GM10847 (cell line): ENCODE measurements around the gene CYP3A7.

Source experiments
- POLR2A ChIP-seq: IDR thresholded peaks from 2 replicates; pipeline ENCODE4 v1.6.1; 2011; ENCODE audit not compliant: insufficient read length; ENCODE audit errors: extremely low read depth

CYP3A7 gene

GRCh38 chr7:99713995-99714570, 20.9 kb downstream of the CYP3A7 start:
- TF ChIP-seq POLR2A: no peak

GRCh38 chr7:99709838-99710578, 25.0 kb downstream of the CYP3A7 start:
- TF ChIP-seq POLR2A: no peak

GRCh38 chr7:99709260-99709659, 25.7 kb downstream of the CYP3A7 start:
- no peak for TF ChIP-seq POLR2A

DNA sequence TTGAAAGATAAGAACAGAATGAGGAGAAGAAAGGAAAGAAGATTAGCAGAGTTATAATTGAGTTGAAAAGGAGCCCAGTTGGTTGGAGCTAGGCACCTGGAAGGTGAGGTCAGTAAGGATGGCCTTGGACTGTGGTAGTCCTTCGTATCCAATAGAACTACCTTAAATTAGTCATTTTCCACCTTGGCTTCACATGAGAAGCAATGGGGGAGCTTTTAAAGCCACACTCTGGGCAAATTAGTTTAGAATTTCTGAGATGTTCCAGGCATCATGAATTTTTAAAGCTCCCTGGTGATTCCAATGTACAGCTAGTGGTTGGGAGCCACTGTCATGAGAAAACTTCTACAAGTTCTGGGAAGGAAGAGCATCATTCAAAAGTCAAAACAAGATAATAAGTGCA, 27.9 kb downstream of the CYP3A7 start:
- no peak for TF ChIP-seq POLR2A

DNA sequence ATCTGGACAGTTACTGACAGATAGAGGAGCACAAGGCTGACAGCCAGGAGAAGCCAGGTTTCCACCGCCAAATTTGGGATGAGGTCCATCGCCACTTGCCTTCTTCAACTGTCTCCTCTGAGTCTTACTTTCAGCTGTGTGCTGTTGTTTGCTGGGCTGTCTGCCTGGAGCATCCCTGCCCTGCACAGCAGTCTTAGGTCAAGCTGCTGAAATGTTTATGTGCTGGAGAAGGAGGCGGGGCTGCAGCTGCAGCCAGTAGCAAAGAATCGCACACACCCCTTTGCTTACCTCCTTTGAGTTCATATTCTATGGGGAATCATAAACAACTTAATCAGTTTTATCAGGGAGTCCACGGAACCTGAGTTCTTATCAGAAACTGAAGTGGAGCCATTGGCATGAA, 35.0 kb downstream of the CYP3A7 start:
- no peak for TF ChIP-seq POLR2A

DNA sequence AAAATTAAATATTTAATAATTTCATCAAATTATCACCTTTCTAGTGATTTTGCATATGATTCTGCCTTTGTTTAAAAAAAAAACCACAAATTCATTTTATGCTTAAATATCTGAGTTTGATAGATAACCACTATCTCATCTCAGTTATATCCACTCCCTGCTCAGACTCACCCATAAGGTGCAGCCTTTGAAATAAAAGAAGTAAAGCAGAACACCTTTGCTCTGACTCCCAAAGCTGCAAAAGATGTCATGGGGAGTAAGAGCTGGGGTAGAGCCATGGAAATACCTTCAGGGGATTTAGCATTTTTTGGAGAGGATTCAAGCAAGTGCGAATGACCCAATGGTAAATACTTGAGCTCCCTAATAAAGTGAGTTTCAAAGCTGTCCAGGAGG, 40.1 kb downstream of the CYP3A7 start:
- no peak for TF ChIP-seq POLR2A

GRCh38 chr7:99694201-99694911, 40.6 kb downstream of the CYP3A7 start:
- no peak for TF ChIP-seq POLR2A

- TF ChIP-seq POLR2A: no peak
Measured at GRCh38 chr7:99693427-99694200, 41.4 kb downstream of the CYP3A7 start.

GRCh38 chr7:99693100-99693426, 41.9 kb downstream of the CYP3A7 start:
- no peak for TF ChIP-seq POLR2A

- TF ChIP-seq POLR2A: no peak
Measured at GRCh38 chr7:99685129-99685758, 49.8 kb downstream of the CYP3A7 start.

GRCh38 chr7:99679400-99680191, 55.4 kb downstream of the CYP3A7 start, which contains the start of gene CYP3A5:
Gene CYP3A5, minus strand, starts transcription at chr7:99679996. Its CDS starts 100 bp downstream, at chr7:99679896.
- no peak for TF ChIP-seq POLR2A

DNA sequence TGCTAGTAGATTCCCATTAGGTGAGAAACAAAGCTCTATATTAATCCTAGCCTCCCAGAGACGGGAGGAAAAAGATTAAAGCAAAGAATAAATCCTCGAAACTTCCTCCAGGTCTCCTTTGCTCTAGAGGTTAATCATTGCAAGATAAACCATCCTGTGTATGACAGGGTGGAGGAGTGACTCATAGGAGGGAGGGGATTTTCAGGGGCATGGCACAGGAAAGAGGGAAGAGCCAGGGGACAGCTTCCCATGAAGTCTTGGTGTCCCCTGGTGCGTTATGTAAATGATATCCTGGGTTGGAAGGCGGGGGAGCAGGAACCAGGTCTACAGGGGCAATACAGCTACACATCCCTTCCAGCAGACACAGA, 56.0 kb downstream of the CYP3A7 start:
- no peak for TF ChIP-seq POLR2A

- TF ChIP-seq POLR2A: no peak
Measured at GRCh38 chr7:99677648-99678045, 57.3 kb downstream of the CYP3A7 start.

- TF ChIP-seq POLR2A: no peak
Measured at GRCh38 chr7:99677013-99677647, 57.9 kb downstream of the CYP3A7 start.
